ENCODE data around the gene TUSC2. TPM values are rescaled to one million over a fixed set of nuclear protein-coding genes. Genes with fewer than 3 reads are reported as not detected.

TUSC2 gene
- total RNA-seq, 4 donors from 2014 or later = 16.0 to 42.9 (median 27.4) TPM

GRCh38 chr3:50295553-50296431, 32.2 kb downstream of the TUSC2 start:
- TF ChIP-seq, protein P1, sequence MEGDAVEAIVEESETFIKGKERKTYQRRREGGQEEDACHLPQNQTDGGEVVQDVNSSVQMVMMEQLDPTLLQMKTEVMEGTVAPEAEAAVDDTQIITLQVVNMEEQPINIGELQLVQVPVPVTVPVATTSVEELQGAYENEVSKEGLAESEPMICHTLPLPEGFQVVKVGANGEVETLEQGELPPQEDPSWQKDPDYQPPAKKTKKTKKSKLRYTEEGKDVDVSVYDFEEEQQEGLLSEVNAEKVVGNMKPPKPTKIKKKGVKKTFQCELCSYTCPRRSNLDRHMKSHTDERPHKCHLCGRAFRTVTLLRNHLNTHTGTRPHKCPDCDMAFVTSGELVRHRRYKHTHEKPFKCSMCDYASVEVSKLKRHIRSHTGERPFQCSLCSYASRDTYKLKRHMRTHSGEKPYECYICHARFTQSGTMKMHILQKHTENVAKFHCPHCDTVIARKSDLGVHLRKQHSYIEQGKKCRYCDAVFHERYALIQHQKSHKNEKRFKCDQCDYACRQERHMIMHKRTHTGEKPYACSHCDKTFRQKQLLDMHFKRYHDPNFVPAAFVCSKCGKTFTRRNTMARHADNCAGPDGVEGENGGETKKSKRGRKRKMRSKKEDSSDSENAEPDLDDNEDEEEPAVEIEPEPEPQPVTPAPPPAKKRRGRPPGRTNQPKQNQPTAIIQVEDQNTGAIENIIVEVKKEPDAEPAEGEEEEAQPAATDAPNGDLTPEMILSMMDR (IDR thresholded peaks at IDR 0.05) = no peak
- TF ChIP-seq POLR2A (IDR thresholded peaks at IDR 0.05) = no peak
- H3K9me3 ChIP-seq = no peaks in the 10 kb centered on the region
- no peaks in the 10 kb centered on the region for H3K27me3 ChIP-seq
- H3K4me3 ChIP-seq = no peak overlapping the region
- no peak overlapping the region for H3K27ac ChIP-seq
- intact Hi-C loops (cut with DNase I) = no loop called here
- WGBS, 2 donors = 87 to 96% methylated on average over 6 to 8 of the region's 8 CpGs
- DNase-seq = no peak
- H3K36me3 ChIP-seq = peaks cover 0 to 13% (median 0%) of the 10 kb centered on the region in 3 donors
- H3K4me1 ChIP-seq = peaks cover 39 to 51% (median 39%) of the 10 kb centered on the region in 3 donors

DNA sequence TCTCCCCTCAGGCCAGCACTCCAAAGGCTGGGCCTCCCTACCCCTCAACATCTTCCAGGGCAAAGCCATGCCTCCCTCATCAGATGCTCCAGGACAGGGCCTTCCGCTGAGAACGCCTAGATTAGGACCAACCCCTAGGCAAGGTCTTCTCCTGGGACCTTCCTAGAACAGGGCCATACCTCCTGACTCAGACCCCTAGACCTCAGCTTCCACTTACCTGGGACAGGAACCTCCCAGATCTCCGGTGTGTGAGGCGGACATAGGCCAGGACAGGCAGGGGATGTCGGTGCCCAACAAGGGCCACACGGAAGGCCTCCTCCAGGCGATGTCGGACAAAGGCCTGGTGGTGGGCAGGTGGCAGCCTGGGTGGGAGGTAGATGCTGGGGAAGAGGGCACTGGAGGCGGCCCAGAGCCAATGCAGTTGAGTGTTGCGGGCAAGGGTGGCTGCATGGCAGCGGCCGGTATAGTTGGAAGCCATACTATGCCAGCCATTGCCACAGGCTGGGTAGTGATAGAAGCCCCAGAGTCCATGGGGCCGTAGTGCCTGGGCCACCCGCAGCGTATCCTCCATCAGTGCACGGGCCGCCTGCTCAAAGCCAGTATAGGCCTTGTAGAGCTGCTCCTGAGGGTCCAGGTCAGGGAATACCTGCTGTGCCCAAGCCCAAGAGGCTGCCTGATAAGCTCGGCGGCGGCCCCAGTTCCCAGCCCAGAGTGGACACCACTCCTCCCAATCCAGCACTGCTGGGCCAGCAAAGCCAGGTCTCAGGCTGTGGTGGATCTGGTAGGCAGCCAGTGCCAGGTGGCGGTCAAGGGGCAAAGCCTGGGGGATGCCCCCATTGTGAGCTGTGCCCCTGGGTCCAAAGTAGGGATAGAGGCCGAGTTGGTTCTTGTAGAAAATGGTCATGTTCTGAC, 33.3 kb downstream of the TUSC2 start:
- H3K9me3 ChIP-seq = no peaks in the 10 kb centered on the region
- intact Hi-C loops (cut with DNase I) = no loop called here
- H3K4me1 ChIP-seq = peaks cover 29 to 50% (median 35%) of the 10 kb centered on the region in 3 donors
- 87 to 92% methylated on average over 7 to 11 of the region's 22 CpGs for WGBS, 2 donors
- H3K27me3 ChIP-seq = no peaks in the 10 kb centered on the region
- H3K36me3 ChIP-seq = peaks cover 6 to 22% (median 7%) of the 10 kb centered on the region in 3 donors
- H3K4me3 ChIP-seq = no peak overlapping the region
- no peak for TF ChIP-seq POLR2A (IDR thresholded peaks at IDR 0.05)
- TF ChIP-seq, protein P1 (IDR thresholded peaks at IDR 0.05) = no peak
- no peak for DNase-seq
- no peak overlapping the region for H3K27ac ChIP-seq

DNA sequence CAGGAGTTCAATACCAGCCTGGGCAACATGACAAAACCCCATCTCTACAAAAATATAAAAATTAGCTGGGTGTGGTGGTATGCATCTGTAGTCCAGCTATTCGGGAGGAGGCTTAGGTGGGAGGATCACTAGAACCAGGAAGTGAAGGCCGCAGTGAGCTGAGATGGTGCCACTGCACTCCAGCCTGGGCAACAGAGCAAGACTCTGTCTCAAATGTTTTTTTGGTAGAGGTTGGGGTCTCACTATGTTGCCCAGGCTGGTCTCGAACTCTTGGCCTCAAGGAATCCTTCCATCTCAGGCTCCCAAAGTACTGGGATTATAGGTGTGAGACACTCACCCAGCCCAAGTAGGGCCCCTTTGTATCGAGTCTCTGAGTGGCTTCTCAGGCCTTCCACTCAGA, 33.9 kb downstream of the TUSC2 start:
- WGBS, 2 donors = 82 to 100% methylated on average over 2 to 4 of the region's 4 CpGs
- DNase-seq = no peak
- Histone ChIP-seq H3K36me3 (peaks cover 13 to 29% (median 14%) of the 10 kb centered on the region in 3 donors), H3K27ac (no peak overlapping the region), H3K27me3 (no peaks in the 10 kb centered on the region), H3K4me3 (no peak overlapping the region), H3K9me3 (no peaks in the 10 kb centered on the region), H3K4me1 (peaks cover 28 to 49% (median 33%) of the 10 kb centered on the region in 3 donors)
- TF ChIP-seq, protein P1 (IDR thresholded peaks at IDR 0.05) = no peak
- TF ChIP-seq POLR2A (IDR thresholded peaks at IDR 0.05) = no peak
- intact Hi-C loops (cut with DNase I) = no loop called here

DNA sequence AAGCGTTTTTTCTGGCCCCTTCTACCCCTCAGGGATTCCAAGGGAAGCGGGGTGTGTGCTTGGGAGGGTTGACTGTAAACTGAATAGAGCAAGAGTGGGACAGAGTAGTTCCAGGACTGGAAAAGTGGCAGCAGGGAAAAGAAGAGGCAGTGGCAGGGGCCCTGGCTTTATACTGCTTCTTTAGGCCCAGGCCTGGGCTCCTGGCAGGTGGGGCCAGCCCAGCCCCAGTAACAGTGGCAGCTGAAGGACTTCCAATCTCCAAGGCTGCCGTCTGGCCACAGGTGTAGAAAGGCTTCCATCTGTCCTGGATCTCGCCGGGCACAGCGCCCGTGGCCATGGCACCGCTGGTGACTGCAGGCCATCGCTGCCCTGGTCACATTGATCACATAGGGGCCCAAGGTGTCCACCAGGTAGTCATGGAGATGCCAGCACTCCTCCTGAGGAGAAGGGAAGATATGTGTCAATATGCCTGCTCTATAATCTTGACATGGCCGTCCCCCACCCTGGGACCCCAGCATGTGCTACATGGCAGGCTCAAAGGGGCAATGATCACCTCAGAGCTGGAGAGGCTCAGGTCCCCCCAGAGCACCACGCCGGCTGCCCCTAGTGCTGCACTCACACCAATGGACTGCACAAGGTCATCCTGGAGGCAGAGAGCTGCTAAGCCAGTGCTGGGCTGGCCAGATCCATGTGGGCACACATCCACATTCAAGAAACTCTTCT, 34.8 kb downstream of the TUSC2 start:
- TF ChIP-seq, protein P1 (IDR thresholded peaks at IDR 0.05) = no peak
- no peak for TF ChIP-seq POLR2A (IDR thresholded peaks at IDR 0.05)
- H3K27me3 ChIP-seq = no peaks in the 10 kb centered on the region
- intact Hi-C loops (cut with DNase I) = no loop called here
- H3K4me1 ChIP-seq = peaks cover 22 to 42% (median 27%) of the 10 kb centered on the region in 3 donors
- H3K4me3 ChIP-seq = peak overlapping the region in 2 of 4 donors; percentile 71 to 90
- whole genome bisulfite sequencing, 2 donors = 66 to 77% methylated on average over 6 to 7 of the region's 12 CpGs
- H3K27ac ChIP-seq = peak overlapping the region; percentile 84 to 92 (median 91)
- H3K9me3 ChIP-seq = no peaks in the 10 kb centered on the region
- H3K36me3 ChIP-seq = peaks cover 21 to 38% (median 22%) of the 10 kb centered on the region in 3 donors
- no peak for DNase-seq

All from esophagus squamous epithelium (tissue), 5 donors.